ENCODE results near the gene EMILIN3.

EMILIN3 gene, protein sequence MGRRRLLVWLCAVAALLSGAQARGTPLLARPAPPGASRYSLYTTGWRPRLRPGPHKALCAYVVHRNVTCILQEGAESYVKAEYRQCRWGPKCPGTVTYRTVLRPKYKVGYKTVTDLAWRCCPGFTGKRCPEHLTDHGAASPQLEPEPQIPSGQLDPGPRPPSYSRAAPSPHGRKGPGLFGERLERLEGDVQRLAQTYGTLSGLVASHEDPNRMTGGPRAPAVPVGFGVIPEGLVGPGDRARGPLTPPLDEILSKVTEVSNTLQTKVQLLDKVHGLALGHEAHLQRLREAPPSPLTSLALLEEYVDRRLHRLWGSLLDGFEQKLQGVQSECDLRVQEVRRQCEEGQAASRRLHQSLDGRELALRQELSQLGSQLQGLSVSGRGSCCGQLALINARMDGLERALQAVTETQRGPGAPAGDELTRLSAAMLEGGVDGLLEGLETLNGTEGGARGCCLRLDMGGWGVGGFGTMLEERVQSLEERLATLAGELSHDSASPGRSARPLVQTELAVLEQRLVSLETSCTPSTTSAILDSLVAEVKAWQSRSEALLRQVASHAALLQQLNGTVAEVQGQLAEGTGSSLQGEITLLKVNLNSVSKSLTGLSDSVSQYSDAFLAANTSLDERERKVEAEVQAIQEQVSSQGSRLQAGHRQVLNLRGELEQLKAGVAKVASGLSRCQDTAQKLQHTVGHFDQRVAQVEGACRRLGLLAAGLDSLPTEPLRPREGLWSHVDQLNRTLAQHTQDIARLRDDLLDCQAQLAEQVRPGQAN

DNA sequence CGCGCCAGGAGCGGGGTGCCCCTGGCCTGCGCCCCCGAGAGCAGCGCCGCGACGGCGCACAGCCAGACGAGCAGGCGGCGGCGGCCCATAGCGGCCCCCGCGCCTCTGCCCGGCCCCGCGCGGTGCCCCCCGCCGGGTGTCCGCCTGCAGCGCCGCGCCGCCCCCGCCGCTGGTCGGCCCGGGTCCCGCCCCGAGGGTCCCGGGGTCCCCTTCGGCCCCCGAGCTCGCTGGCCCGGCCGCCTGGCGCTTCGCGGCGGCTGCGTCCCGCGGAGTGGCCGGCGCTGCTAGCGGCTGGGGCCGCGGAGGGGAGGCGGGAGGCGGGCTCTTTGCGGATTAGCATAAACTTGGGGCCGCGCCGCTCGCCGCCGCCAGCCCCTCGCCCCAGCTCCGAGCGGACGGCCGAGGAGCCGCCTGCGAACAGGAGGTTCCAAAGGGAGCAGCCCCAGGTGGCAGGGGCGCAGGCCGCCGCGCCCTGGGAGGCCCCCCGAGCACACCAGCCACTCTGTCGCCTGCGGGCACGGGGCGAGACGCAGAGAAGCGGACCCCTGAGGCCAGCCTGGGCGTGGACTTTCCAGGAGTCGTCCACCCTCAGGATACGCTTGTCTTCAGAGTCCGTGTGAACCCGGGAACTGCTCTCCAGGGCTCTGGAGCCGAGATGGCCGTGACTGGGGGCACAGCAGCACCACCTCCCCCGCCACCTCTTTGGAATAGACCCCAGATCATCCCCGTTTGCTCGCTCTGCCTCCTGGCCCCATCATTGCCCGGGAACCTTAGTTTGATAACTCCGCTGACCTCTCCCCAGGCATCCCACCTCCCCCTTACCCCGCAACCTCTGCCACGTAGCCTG lies at the start of gene EMILIN3:
Gene EMILIN3 (minus strand): TSS at position 273 of the 847 bp plus-strand sequence. CDS start 184 bp downstream, at position 89.
- DNase-seq (ENCODE audit: low read depth): no peak

DNA sequence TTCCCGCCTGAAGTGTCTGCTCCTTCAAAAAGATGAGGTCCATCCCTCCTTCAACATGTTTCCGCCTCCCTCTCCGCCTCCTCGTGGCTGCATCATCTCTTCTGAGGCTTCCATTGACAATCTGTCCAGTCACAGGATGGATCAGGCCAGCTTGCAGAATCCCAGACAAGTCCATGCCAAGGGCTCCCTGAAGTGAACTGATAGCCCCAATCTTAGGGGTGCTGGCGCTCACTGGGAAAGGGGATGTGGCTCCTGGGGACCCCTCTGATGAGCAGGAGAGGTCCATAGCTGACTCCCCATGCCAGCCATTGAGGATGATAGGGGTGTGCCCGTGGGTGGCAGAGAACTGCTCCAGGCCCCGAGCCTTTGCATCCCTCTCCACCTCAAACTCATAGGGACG lies 48.6 kb upstream of the EMILIN3 start:
- DNase-seq (ENCODE audit: low read depth): no peak

DNA sequence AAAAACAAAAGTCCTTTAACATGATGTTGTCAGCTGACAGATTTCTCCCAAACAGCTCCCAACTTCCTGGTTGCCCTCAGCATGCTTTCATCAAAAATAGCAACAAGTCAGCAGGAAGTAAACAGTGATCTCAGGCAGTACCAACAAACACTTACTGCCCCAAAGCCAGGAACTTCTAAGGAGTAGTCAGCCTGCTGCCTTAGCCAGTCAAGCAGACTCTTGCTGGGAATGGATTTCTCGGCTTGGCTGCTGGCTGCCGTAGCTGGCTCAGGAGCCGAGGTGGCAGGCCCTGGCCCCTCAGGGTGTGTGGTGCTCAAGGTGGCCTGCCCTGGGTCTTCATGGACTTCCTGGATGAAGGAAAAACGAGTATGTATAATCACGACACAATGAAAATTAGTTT lies 46.6 kb upstream of the EMILIN3 start:
- DNase-seq (ENCODE audit: low read depth): no peak

DNA sequence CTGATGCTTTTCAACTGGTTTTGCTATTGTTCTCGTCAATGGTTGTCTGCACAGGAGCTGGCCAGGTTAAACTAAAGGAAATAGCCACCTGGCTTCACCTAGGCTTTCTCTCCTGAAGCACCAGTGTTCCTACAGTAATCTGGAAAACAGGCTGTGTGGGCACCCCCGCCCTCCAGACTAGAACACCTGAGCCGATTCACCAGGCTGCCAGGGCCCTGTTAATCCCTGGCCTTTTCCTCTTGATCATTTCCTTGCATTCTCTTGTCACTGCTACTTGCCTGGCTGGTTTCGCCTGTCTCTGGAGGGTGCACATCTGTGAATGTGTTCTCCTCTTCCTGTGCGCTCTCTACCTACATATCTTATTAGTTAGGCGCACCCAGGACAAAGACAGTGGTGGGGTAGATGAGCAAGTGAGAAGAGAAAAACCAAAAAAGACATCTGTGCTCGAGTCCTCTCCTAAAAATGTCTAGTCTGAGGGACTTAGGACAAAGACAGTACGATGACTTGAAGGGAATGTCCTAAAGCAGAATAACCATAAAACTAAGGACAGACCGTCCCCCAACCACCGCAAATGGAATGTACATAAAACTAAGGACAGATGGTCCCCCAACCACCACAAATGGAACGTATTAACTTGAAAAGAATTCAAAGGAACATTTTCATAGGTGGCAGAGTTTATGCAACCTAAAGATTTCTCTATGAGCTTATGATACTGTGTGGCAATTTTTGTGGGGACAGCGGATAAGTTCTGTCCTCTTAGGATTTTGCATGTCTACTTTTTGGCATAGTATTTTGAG lies 45.9 kb upstream of the EMILIN3 start:
- no peak for DNase-seq (ENCODE audit: low read depth)

DNA sequence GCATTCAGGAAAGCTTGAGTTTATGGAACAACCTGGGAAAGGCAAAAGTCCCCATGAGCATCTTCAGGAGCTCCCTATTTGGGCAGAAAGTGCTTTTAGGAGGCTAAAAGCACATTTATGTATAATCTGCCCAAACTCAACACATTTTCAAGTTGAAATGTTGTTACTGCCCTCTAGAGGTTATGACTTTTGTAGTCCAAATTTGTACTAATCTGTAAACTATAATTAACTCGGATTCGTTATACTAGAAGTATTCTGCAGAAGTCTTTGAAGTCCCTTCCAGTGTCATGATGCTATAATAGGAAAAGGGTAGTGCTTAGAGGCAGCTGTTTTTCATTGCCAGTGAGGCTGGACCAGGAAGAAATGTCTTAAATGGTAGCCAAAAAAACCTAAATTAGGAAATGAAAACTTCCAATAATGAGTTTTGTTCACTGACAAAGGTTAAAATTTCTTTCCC lies 44.8 kb upstream of the EMILIN3 start:
- no peak for DNase-seq (ENCODE audit: low read depth)

DNA sequence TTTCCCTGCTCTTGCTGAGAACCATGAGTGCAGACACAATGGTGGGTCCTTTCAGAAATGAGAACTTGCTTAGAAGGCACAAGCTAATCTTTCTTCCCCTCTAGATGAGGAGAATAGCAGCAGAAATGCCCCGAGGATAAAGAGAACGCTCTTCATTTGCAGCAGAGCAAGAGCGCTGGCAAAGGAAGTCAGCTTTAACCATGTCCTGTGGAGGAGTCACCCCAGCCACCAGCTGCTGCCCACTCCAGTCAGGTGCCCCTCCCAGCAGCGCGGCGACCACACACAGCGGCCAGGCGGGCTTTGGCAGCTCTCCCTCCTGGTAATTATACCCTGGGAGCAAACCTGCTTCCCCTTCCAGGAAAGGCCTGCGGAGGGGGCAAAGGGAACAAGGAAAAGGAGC lies 42.4 kb upstream of the EMILIN3 start:
- no peak for DNase-seq (ENCODE audit: low read depth)

DNA sequence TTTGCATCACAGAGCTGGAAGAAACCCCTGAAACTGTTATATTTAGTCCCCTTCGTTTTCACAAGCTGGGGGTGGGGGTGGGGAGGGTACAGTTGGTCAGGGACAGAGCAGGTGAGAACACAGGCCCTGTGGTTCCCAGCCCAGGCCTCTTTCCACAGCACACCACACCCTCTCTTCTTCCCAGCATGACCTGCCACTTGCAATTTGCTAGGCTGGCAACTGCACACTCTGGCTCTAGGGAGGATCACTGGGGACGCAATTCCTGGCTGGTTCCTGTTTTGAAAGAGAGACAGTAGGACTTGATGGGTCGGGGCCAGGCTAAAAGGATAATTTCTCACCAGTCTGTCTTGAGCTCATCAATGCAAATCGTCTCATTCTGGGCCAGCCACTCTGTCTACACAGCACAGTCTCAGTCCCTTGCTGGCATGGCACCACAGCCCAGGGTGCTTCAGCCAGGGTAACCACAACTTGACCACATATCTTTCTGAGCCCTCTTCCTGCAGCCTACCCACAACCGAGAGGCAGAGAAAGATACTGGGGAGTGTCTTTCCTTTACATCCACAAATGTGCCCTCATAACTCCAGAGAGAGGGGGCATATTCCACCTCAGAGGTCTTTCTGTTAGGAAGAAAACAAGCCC lies 41.7 kb upstream of the EMILIN3 start:
- DNase-seq (ENCODE audit: low read depth): no peak

DNA sequence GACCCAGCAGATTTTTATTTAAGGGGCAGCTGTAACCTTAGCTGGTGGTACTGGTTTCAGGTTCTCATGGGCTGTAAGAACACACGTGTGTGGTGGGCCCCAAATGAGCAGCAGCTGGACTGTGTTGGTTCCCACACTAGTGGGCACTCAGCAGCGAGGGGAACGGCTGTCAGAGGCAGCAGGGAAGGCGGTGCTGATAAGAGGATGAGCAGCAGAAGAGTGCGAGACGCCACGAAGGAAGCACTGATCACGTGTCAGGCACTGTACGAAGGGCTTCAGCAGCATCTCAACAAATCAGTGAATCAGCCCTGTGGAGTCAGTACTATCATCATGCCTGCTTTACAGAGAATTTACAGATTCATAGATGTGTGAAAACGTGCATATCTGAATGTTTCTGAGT lies 41.0 kb upstream of the EMILIN3 start:
- DNase-seq (ENCODE audit: low read depth): no peak

DNA sequence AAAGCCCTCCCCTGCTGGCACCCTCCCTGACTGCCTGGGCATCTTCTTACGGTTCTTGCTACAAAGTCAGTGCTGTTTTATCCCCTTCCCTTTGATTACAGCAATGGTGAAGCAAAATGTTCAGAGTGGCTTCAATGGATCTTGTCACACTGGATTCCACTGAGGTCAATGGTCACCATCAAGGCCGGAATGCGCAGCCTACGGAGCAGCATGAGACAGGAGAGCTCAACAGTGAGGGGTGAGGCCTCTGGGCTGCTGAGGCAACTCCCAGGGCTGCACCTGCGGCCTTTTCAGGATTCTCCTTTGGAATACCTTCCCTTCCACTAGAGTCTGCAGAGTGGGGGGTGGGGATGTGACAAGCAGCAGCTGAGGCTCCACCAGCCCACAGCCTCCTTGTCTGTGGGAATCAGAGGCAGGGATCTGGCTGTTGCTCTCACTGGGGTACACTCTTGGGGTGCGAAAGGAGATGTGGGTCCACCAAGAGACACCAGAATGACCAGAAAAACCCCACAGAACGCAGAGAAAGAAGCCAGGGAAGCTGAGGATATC lies 40.4 kb upstream of the EMILIN3 start:
- DNase-seq (ENCODE audit: low read depth): no peak

DNA sequence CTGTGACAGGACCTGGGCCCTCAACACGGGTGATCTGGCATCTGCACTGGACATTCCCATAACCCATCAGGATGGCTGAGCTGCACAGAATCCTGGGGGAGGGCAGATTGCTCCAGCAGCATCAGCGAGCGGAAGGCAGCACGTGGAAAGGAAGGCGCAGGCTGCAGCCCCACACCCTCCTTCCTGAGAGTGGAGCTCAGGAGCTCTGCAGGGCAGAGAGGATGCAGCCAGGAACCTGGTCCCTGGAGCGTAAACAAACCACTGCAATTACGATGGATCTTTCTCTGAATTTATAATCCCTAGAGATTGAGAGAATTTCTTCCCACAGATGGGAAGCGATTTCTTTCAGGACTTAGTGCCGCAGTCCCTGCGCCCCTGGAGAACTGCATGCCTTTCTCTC lies 39.7 kb upstream of the EMILIN3 start:
- DNase-seq (ENCODE audit: low read depth): no peak

DNA sequence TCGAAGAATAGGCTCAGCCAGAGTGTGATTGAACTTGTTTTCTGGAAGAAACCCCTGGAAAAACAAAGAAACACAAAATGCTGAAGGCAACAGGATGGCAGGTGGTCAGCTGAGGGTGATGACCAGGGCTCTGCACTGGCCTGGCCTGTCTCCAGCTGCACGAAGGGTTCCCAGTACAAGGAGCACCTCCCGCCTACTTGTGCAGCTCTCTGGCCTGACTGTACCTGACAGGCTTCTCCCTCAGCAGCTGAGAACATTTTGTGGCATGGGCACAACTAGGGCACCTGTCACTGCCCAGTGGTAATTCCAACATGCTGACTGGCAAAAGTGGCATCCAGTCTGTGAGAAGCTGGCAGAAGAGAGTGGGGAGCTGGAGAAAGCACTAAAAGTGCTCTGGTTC lies 38.8 kb upstream of the EMILIN3 start:
- DNase-seq (ENCODE audit: low read depth): no peak

DNA sequence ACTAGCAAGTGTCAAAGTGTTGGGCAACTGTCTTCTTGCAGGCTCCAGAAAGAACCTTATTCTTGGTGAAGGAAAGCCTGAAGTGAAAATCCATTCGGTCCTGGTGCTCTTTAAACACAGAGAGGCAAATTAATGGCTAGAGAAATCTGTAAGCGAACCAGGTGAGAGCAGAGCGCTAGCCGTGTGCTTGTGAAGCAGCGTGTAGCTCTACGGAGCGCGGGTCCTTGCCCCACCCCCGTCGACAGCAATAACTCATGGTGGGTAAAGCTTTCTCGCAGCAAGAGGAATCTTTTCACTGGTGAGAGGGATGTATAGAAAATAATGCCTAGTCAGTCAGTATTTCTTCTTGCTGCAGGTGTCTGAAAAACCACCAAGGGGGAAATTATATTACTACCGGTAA lies 37.0 kb upstream of the EMILIN3 start:
- no peak for DNase-seq (ENCODE audit: low read depth)

DNA sequence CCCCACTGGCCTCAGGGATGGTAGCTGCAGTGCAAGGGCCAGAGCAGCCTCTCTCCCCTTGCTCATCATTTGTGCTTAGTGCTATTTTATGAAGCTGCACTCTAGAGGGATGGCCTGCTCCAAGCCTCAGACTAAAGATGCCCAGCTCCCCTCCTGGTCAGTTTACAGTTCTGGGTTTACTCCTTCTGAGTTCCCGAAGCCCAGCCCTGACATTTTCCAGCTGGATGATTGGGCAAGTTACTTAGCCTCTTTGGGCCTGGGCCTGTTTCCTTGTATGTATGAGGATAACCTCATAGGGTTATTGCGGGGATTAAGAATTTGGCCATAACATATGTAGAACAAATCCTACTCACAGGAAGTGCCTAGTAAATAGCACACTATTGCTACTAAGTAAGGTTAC lies 31.8 kb upstream of the EMILIN3 start:
- DNase-seq (ENCODE audit: low read depth): peak; percentile 27

DNA sequence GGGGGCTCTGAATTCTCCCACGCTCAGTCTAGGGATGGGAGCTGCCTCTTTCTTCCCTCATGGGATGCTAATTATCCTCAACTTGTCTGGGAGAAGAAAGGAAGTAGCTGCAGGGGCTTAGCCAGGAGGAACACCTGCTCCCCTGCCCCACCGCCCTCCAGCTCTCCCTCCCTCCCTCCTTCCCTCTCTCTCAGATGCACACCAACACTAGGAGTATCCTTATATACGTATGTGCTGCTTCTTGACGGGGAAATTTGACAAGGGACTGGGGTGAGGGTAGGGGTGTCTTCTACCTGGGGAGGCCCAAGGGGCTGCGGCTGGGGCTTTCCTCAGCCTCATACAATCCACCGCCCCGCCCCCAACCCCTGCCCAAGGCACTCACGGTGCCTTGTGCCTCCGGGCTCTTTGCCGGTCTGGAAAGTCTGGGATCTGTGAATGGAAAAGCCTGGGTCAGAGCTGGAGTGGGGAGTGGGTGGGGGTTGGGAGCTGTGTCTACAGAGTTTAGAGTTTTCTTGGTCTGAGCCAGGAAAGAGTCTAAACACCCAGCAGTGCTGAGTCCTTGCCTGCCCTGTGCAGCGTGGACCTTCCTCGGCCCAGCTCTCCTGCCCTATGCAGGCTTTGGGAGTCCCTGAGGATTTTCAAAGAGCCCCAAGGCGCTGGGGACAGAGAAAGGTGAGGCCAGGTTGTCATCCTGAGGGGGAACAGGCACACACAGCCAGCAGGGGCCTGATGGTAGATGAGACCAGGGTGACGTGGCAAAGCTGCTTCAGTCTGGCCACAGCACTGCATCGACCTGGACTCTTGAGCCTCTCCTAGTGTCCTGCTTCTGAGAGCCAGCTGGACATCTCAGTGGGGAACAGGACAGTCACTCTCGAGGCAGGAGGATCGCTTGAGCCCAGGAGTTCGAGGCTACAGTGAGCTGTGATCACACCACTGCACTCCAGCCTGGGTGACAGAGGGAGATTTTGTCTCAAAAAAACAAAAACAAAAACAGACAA lies 29.3 kb upstream of the EMILIN3 start:
- DNase-seq (ENCODE audit: low read depth): no peak

DNA sequence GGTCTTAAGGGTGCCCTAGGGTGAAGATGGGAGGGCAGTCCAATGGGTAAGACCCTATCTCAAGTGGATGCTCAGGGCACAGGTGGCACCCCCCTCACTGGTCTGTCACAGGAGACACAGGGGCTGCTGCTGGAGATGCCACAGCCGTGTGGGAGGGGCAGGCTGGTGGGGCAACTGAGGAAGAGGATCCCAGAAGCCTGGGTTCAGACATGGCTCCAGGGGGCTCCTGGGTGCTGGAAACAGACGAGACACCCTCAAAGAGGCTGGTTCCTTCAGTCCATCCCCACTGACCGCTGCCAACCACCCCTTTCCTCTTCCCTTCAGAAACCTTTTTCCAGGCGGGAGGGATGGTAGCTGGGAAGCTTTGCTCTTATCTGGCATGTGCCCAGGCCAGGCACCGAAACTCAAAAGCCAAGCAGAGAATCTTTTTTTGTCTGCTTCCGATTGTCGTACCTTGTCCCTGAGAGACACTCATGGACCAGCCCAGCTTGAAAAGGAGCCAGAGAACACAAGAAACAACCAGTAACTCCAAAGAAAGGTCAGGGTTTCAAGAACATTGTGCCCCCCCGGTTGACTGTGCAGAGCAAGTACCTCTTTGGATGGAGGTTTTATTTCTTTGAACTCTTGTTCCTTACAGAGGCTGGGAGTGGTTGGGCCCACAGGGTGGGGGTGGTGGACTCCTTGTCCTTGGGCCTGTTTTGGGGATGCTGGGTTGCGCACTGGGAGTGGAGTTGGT lies 28.5 kb upstream of the EMILIN3 start:
- no peak for DNase-seq (ENCODE audit: low read depth)

DNA sequence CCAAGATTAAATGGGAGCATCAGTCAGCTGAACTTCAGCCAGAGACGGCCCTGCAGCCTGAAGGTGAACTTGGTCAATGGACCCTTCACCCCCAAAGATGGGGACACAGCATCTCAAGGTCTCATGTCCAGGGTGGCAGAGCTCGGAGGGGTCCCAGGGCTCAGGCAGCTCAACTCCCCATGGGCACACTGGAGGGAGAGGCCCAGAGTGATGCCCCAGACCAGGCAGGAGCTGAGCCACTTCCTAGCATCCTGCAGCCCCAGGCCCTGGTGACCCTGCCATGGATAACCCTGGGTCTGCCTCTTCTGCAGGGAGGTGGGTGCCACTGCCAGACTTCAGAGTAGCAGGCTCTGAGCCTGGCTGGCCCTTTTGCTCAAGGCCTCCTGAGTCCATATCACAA lies 27.5 kb upstream of the EMILIN3 start:
- DNase-seq (ENCODE audit: low read depth): no peak

DNA sequence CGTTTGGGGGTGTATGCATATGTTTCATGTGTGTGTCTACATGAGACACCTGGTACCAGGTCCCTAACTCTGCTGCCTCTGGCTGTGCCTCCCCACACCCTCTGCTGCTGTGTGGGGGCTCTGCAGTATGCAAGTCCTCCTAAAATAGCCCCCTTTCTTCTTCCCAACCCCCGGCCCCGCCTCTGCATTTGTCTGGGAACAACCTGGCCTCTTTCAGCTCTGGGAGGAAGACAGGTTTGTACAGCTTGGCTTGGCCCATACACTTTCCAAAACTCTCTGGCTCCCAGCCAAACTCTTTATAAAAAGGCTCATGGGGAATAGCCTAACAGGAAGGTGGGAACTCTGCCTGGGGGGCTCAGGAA lies 27.1 kb upstream of the EMILIN3 start:
- DNase-seq (ENCODE audit: low read depth): no peak

DNA sequence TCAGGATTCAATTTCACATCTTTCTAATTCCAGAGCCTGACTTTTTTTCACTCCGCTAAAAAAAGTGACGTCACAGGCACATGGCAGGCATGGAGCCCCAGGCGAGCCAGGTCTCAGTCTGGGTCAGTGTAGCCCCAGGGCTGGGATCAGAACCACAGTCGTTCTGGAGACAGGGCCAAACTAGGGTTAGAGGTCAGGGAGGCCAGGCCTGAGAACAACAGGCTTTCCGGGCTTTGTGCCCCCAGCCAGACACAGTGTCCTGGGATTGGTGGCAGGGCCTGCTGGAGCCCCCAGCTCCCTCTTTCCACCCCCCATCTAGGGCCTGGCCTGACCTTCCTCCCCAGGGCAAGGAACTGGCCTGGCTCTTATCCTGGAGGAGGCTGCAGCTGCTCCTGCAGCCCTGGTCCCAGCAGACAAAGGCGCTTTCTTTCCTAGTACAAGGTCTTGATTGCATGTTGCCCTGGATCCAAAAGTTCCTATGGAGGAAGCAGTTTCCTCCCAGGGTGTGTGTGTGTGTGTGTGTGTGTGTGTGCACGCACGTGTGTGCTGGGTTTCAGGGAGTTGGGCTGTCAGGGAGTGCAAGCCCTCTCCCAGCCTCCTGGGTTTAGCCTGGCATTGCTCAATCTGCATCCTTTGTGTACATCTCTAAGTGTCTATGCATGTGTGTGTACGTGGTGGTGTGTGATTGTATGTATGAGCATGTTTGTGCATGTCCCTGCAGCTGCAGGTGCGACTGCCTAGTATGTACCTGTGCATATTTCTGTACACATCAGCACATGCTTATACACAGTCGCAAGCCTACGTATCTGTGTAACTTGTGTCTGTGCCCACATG lies 26.5 kb upstream of the EMILIN3 start:
- peak; percentile 34 for DNase-seq (ENCODE audit: low read depth)

Data from fibroblast of the conjunctiva (primary cell).